ENCODE measurements around the gene IL4.

IL4 gene

DNA sequence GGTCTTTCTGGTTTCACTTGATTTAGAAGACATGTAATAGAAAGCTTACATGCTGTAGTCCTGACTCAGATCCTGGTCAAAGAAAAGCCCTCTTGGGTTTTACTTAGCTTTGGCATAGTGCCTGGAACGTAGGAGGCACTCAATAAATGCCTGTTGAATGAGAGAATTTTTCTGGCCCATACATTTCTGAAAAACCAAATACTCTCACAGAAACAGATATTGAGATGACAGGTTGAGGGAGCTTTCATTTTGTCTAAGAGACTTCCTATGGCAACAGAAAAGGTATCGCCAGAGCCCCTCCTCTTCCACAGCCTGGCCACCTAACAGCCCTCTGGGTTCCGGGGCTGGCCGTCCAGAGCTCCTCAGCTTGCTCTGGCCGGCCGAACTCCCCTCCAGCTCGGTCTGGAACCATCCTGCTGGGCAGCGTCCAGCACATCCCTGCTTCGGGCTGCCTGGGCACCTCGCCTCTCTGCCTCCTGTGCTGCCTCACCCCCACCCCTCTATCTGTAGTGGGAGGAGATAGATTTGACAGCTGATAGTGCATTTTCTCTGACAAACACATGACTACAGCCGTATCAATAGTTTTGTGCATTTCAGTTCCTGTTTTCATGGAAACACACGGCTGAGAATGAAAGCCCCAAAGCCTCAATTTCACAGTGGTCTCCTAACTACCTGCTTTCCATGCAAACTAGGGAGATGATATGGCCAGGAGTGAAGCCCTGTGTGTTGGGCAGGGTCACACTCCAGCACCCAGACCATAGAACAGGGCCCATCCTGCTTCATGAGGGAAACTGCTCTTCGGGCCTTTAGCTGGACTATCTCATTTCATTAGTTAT is 1.1 kb downstream of the IL4 start:
- Histone ChIP-seq H3K36me3 (ENCODE audit: control insufficient read depth, insufficient read depth, low read length) (no peaks in the 10 kb centered on the region), H3K4me1 (ENCODE audit: control insufficient read depth, insufficient read depth, low read length) (no peaks in the 10 kb centered on the region), H3K9me3 (ENCODE audit: control insufficient read depth, low read length) (peaks cover 3% of the 10 kb centered on the region), H3K27ac (ENCODE audit: insufficient read depth, low read depth, low read length, poor library complexity, severe bottlenecking) (no peak overlapping the region), H3K27me3 (ENCODE audit: control insufficient read depth, insufficient read depth, low read length, poor library complexity, severe bottlenecking) (no peaks in the 10 kb centered on the region), H3K4me3 (ENCODE audit: insufficient read depth, low read depth, low read length) (no peak overlapping the region)
- WGBS, 2 experiments = 91% methylated on average over 13 of the region's 13 CpGs

DNA sequence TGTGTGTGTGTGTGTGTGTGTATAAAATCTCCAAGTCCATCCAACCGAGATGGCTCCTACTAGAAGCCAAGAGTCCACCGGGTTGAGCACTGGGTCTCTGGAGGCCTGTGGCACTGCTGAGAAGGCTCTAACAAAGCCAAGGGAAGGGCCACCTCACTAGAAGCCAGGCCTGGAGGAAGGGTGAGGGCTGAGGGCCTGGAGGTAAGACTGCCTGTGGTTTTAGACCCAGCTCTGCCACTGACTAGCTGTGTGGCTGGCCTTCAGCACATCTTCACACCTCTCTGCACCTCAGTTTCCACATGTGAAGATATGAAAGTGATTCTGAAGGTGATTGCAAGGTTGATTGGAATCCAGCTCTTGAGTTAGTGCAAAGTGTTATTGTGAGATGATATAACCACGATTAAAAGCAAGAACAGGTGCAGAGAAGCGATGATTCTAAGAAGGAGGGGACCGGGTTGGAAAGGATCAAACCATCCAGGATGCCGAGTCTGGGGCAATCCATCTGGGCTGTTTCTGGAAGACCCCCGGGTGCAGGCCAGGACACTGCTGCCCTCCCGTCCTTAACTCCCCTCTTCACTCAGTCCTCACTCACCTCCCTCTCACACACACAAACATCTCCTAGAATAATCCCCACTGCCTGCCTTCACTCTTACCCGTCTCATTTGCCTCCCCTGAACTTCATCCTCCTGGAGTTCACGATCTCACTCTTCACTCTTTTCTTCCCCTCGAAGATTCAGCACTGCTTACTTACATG is 2.3 kb downstream of the IL4 start:
- Histone ChIP-seq H3K4me3 (ENCODE audit: insufficient read depth, low read depth, low read length) (no peak overlapping the region), H3K4me1 (ENCODE audit: control insufficient read depth, insufficient read depth, low read length) (no peaks in the 10 kb centered on the region), H3K27me3 (ENCODE audit: control insufficient read depth, insufficient read depth, low read length, poor library complexity, severe bottlenecking) (no peaks in the 10 kb centered on the region), H3K27ac (ENCODE audit: insufficient read depth, low read depth, low read length, poor library complexity, severe bottlenecking) (no peak overlapping the region), H3K9me3 (ENCODE audit: control insufficient read depth, low read length) (peaks cover under 1% of the 10 kb centered on the region), H3K36me3 (ENCODE audit: control insufficient read depth, insufficient read depth, low read length) (no peaks in the 10 kb centered on the region)
- WGBS, 2 experiments = 94 to 96% methylated on average over 11 of the region's 11 CpGs

DNA sequence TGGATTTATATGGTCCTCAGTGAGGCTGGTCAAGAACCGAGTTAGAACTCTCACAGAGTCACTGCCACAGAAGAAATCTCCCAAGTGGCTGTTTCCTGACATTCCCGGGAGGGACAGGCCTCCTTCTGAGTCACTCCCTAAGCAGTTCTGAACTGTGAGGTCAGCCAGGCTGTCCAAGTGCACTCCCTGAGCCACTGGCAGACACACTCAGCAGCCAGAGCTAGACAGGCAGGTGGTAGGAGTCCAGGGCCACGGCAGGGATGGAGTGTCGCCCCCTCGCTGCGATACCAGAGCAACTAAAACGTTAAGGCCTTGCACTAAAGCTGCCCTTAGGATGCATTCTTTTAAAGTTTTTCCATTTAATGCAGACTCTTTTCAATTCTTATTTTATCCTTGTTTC is 3.4 kb downstream of the IL4 start:
- Histone ChIP-seq H3K36me3 (ENCODE audit: control insufficient read depth, insufficient read depth, low read length) (no peaks in the 10 kb centered on the region), H3K27ac (ENCODE audit: insufficient read depth, low read depth, low read length, poor library complexity, severe bottlenecking) (no peak overlapping the region), H3K27me3 (ENCODE audit: control insufficient read depth, insufficient read depth, low read length, poor library complexity, severe bottlenecking) (no peaks in the 10 kb centered on the region), H3K4me3 (ENCODE audit: insufficient read depth, low read depth, low read length) (no peak overlapping the region), H3K4me1 (ENCODE audit: control insufficient read depth, insufficient read depth, low read length) (no peaks in the 10 kb centered on the region), H3K9me3 (ENCODE audit: control insufficient read depth, low read length) (no peaks in the 10 kb centered on the region)
- WGBS, 2 experiments = 68 to 75% methylated on average over 7 of the region's 7 CpGs

DNA sequence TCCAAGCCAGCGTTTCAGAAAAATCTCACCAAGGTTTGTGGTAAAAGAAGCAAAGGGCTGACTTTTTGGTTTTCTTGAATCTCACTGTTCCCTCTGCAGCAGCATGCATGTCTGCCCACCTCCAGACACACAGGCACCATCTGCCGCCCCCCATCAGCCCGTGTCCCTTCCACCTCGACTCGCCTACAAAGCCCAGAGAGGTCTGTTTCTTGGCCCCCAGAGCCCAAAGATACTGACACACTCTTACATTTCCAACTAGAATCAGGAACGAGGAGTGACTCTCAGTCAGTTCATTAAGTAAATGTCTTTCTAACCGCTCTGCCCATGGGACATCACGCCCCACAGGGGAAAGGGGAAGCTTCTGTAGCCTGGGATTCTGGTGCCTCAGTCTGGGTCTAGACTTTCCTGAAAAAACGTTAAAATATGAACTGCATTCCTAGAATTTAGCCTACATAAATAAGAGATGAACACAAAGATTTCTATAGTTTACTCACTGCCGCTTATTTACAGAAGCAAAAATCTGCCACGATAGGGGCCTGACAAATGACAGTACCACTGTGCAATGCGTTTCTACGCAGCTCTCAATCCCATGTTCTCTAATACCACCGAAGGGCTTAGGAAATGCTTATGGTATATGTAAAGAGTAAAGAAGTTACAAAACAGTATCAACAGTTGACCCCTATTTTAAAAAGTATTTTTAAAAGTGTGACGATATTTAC is 4.1 kb downstream of the IL4 start:
- Histone ChIP-seq H3K4me1 (ENCODE audit: control insufficient read depth, insufficient read depth, low read length) (no peaks in the 10 kb centered on the region), H3K36me3 (ENCODE audit: control insufficient read depth, insufficient read depth, low read length) (no peaks in the 10 kb centered on the region), H3K9me3 (ENCODE audit: control insufficient read depth, low read length) (no peaks in the 10 kb centered on the region), H3K4me3 (ENCODE audit: insufficient read depth, low read depth, low read length) (no peak overlapping the region), H3K27ac (ENCODE audit: insufficient read depth, low read depth, low read length, poor library complexity, severe bottlenecking) (no peak overlapping the region), H3K27me3 (ENCODE audit: control insufficient read depth, insufficient read depth, low read length, poor library complexity, severe bottlenecking) (no peaks in the 10 kb centered on the region)
- 91 to 92% methylated on average over 14 of the region's 15 CpGs for WGBS, 2 experiments

DNA sequence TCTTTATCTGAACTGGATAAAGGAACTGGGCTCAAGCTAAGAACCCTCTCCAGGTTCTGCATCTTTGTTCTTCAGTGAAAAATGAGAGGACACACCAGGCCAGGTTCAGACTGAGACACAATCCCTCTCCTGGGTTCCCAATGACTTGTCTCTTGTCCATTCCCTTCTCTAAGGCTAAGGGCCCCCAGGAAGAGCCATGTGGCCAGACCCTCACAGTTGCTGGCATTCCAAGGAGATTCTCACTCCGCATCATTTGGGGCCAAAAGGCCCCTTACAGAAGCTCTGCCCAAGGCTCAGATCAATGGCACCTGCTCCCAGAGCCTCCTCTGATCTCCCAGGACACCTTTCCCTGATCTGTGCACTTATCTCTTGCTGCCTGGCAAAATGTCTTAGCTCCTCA is 4.9 kb downstream of the IL4 start:
- Histone ChIP-seq H3K4me3 (ENCODE audit: insufficient read depth, low read depth, low read length) (no peak overlapping the region), H3K36me3 (ENCODE audit: control insufficient read depth, insufficient read depth, low read length) (no peaks in the 10 kb centered on the region), H3K9me3 (ENCODE audit: control insufficient read depth, low read length) (no peaks in the 10 kb centered on the region), H3K27ac (ENCODE audit: insufficient read depth, low read depth, low read length, poor library complexity, severe bottlenecking) (no peak overlapping the region), H3K4me1 (ENCODE audit: control insufficient read depth, insufficient read depth, low read length) (no peaks in the 10 kb centered on the region), H3K27me3 (ENCODE audit: control insufficient read depth, insufficient read depth, low read length, poor library complexity, severe bottlenecking) (no peaks in the 10 kb centered on the region)
- 94 to 98% methylated on average over 1 of the region's 1 CpG for WGBS, 2 experiments

DNA sequence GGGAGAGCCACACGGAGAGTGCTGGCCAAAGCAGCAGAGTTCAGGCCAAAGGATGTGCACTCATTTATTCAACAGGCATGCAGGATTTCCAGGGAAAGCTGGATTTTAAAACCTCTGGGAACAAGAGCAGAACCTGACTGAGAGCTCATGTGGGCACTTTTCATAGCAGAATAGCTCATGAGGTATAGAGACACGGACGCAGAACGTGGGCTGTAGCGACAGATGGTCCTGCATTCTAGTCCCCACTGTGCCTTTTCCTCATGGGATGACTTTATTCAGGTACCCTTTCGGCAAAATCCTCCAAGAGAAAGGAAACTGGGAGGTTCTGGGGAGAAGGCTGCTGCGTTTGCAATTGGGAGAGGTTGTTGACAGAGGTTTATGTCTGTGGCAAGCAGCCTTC is 5.4 kb downstream of the IL4 start:
- Histone ChIP-seq H3K4me1 (ENCODE audit: control insufficient read depth, insufficient read depth, low read length) (no peaks in the 10 kb centered on the region), H3K27me3 (ENCODE audit: control insufficient read depth, insufficient read depth, low read length, poor library complexity, severe bottlenecking) (no peaks in the 10 kb centered on the region), H3K36me3 (ENCODE audit: control insufficient read depth, insufficient read depth, low read length) (no peaks in the 10 kb centered on the region), H3K4me3 (ENCODE audit: insufficient read depth, low read depth, low read length) (no peak overlapping the region), H3K9me3 (ENCODE audit: control insufficient read depth, low read length) (no peaks in the 10 kb centered on the region), H3K27ac (ENCODE audit: insufficient read depth, low read depth, low read length, poor library complexity, severe bottlenecking) (no peak overlapping the region)
- 95 to 98% methylated on average over 7 of the region's 7 CpGs for WGBS, 2 experiments

DNA sequence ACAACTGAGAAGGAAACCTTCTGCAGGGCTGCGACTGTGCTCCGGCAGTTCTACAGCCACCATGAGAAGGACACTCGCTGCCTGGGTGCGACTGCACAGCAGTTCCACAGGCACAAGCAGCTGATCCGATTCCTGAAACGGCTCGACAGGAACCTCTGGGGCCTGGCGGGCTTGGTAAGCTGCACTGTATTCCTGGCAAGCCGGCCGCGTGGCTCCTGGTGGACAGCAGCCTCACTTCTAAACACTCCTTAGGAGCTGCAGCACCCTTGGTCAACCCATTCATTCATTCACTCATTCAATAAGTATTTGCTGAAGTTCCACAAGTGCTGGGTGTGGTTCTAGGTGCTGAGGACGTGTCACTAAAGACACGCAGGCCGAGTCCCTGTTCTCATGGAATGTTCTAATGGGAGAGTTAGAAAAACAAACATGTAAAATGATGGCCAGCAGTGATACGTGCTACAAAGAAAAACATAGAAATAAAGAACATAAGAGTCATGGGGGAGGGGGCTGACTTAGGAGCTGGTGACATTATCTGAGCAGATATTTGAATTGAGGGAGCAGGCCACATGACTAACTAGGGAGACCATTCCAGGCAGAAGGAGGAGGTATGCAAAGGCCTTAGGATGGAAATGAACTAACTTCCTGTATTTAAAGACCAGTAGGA is 6.1 kb downstream of the IL4 start:
- H3K27me3 ChIP-seq (ENCODE audit: control insufficient read depth, insufficient read depth, low read length, poor library complexity, severe bottlenecking) = no peaks in the 10 kb centered on the region
- WGBS, 2 experiments = 95 to 96% methylated on average over 15 of the region's 15 CpGs

DNA sequence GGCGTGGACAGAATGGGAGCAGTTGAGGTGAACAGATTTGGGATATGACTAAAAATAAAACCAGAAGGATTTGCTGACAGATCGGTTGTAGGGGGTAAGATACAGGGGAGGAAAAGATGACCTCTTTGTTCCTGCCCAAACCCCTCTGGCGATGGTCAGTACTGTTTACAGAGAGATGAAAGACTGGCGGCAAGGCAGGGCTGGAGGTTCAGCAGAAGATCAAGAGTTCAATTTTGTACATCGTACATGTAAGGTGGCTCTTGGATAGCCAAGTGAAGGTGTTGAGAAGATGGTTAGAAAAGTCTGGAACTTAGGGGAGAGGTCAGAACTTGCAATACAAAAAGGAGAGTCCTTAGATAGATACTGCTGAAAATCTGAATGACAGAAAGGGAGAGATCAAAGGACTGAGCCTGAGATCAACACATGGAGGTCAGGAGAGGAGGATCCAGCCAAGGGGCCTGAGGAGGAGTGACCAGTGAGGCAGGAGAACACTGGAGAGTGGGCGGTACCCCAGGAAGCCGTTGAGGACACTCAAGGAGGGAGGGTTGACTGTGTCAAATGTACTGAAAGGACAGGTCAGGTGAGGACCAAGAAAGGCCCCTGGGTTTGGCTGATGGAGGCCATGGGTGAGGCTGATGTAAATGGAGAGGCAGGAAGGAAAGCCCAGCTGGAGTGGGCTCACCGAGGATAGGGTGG is 7.1 kb downstream of the IL4 start:
- Histone ChIP-seq H3K27ac (ENCODE audit: insufficient read depth, low read depth, low read length, poor library complexity, severe bottlenecking) (no peak overlapping the region), H3K4me1 (ENCODE audit: control insufficient read depth, insufficient read depth, low read length) (no peaks in the 10 kb centered on the region), H3K4me3 (ENCODE audit: insufficient read depth, low read depth, low read length) (no peak overlapping the region), H3K9me3 (ENCODE audit: control insufficient read depth, low read length) (no peaks in the 10 kb centered on the region), H3K36me3 (ENCODE audit: control insufficient read depth, insufficient read depth, low read length) (no peaks in the 10 kb centered on the region), H3K27me3 (ENCODE audit: control insufficient read depth, insufficient read depth, low read length, poor library complexity, severe bottlenecking) (no peaks in the 10 kb centered on the region)
- 88 to 90% methylated on average over 8 of the region's 8 CpGs for WGBS, 2 experiments

More for the DNA sequence above, 6.1 kb downstream of the IL4 start:
- no peaks in the 10 kb centered on the region for H3K9me3 ChIP-seq (ENCODE audit: control insufficient read depth, low read length)
- no peak overlapping the region for H3K4me3 ChIP-seq (ENCODE audit: insufficient read depth, low read depth, low read length)
- H3K4me1 ChIP-seq (ENCODE audit: control insufficient read depth, insufficient read depth, low read length) = no peaks in the 10 kb centered on the region
- no peak overlapping the region for H3K27ac ChIP-seq (ENCODE audit: insufficient read depth, low read depth, low read length, poor library complexity, severe bottlenecking)
- no peaks in the 10 kb centered on the region for H3K36me3 ChIP-seq (ENCODE audit: control insufficient read depth, insufficient read depth, low read length)

DNA sequence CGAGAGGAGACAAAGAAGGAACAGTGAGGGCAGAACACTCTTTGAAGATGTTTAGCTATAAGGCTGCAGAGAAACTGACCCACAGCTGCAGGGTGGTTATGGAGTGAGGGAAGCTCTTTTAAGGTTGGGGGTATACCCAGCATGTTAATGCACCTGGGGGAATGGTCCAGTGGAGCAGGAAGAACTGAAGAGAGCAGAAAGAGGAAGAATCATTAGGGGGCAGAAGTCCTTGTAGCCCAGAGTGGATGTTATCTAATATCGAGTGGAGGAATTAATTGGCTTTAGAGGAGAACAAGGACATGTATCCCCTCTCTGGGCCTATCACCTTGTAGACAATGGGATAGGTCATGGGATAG is 7.7 kb downstream of the IL4 start:
- H3K27me3 ChIP-seq (ENCODE audit: control insufficient read depth, insufficient read depth, low read length, poor library complexity, severe bottlenecking) = no peaks in the 10 kb centered on the region
- WGBS, 2 experiments = 93 to 94% methylated on average over 2 of the region's 2 CpGs

More for the DNA sequence above, 7.7 kb downstream of the IL4 start:
- no peaks in the 10 kb centered on the region for H3K36me3 ChIP-seq (ENCODE audit: control insufficient read depth, insufficient read depth, low read length)
- no peaks in the 10 kb centered on the region for H3K4me1 ChIP-seq (ENCODE audit: control insufficient read depth, insufficient read depth, low read length)
- no peaks in the 10 kb centered on the region for H3K9me3 ChIP-seq (ENCODE audit: control insufficient read depth, low read length)
- H3K27ac ChIP-seq (ENCODE audit: insufficient read depth, low read depth, low read length, poor library complexity, severe bottlenecking) = no peak overlapping the region
- no peak overlapping the region for H3K4me3 ChIP-seq (ENCODE audit: insufficient read depth, low read depth, low read length)
